HG02610 (cell line): Measurements from ENCODE around the gene TLE3.

Experiments used
- ATAC-seq: cut with Tn5 transposase; IDR thresholded peaks from one replicate; pipeline ENCODE4 v1.9.1; 2021; ENCODE audit warnings: mild to moderate bottlenecking, moderate library complexity; ENCODE audit not compliant: unreplicated experiment

Gene TLE3

GRCh38 chr15:70064441-70064840 is 33.3 kb downstream of the TLE3 start:
- ATAC-seq, result no peak

GRCh38 chr15:70063980-70064379 is 33.7 kb downstream of the TLE3 start:
- ATAC-seq, result no peak

GRCh38 chr15:70063261-70063925 is 34.3 kb downstream of the TLE3 start:
- ATAC-seq, result no peak

GRCh38 chr15:70062321-70062956 is 35.3 kb downstream of the TLE3 start:
- ATAC-seq, result no peak

- no peak for ATAC-seq
These were observed 35.9 kb downstream of the TLE3 start for GRCh38 chr15:70061696-70062270.

- no peak for ATAC-seq
These were observed 36.8 kb downstream of the TLE3 start for GRCh38 chr15:70060993-70061305.

GRCh38 chr15:70060214-70060992 is 37.3 kb downstream of the TLE3 start:
- ATAC-seq, result no peak

GRCh38 chr15:70059476-70060213 is 38.1 kb downstream of the TLE3 start:
- ATAC-seq, result no peak

GRCh38 chr15:70058642-70059360 is 38.9 kb downstream of the TLE3 start:
- ATAC-seq, result no peak

GRCh38 chr15:70057931-70058641 is 39.6 kb downstream of the TLE3 start:
- ATAC-seq, result no peak

- ATAC-seq, result no peak
These were observed 41.5 kb downstream of the TLE3 start for GRCh38 chr15:70056091-70056680.

- ATAC-seq, result no peak
These were observed 42.1 kb downstream of the TLE3 start for GRCh38 chr15:70055601-70056051.

GRCh38 chr15:70054884-70055387 is 42.8 kb downstream of the TLE3 start:
- no peak for ATAC-seq

- no peak for ATAC-seq
These were observed 43.4 kb downstream of the TLE3 start for GRCh38 chr15:70054366-70054765.

- no peak for ATAC-seq
These were observed 43.9 kb downstream of the TLE3 start for GRCh38 chr15:70053716-70054229.

GRCh38 chr15:70053001-70053715 is 44.6 kb downstream of the TLE3 start:
- ATAC-seq, result no peak

- no peak for ATAC-seq
These were observed 45.6 kb downstream of the TLE3 start for GRCh38 chr15:70051948-70052633.

GRCh38 chr15:70050970-70051369 is 46.7 kb downstream of the TLE3 start:
- no peak for ATAC-seq
